Measurements from ENCODE around the gene ECI1. TPM values are rescaled to one million over a fixed set of nuclear protein-coding genes. Genes with fewer than 3 reads are reported as not detected.

The ECI1 gene
- total RNA-seq, 2 donors from 2014 or later: 109 to 134 TPM

DNA sequence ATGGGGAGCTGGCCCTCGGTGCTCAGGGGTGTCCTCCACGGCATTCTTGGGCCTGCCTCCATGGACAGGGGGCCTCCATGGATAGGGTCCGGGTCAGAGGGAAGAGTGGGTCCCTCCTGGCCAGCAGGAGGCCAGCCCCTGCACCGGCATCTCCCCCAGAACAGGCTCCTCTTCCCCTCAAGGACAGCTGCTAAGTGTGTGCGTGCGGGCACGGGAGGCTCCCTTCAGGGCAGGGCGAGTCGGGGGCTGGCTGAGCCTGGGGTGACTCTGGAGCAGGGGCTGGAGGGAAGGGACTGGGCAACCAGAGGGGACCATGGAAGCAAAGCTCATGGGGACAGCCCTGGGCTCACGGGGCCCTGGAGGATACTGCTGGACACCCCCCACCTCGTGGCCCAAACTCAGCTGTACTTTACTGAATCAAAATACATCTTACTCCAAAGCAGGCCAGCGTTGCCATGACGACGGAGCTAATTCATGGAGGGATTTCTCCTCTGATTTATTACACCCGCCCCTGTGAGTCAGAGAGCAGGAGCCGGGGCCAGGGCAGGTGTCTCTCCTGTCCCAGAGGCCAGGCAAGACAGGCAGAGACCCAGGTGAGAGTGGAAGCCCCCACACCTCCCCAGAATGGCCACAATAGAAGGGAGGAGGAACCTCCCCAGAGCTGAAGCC lies 57.1 kb downstream of the ECI1 start:
- no peak overlapping the region for H3K9ac ChIP-seq (ENCODE audit: low read depth in 2 of 2, low read length in 2 of 2)

GRCh38 chr16:2191446-2191706 lies 60.0 kb downstream of the ECI1 start:
- H3K9me3 ChIP-seq: no peaks in the 10 kb centered on the region
- peaks cover 23% of the 10 kb centered on the region for H3K27me3 ChIP-seq
- H3K27ac ChIP-seq: no peak overlapping the region
- no peak overlapping the region for H3K9ac ChIP-seq (ENCODE audit: low read depth in 2 of 2, low read length in 2 of 2)
- H3K36me3 ChIP-seq: no peaks in the 10 kb centered on the region
- TF ChIP-seq, protein P1, sequence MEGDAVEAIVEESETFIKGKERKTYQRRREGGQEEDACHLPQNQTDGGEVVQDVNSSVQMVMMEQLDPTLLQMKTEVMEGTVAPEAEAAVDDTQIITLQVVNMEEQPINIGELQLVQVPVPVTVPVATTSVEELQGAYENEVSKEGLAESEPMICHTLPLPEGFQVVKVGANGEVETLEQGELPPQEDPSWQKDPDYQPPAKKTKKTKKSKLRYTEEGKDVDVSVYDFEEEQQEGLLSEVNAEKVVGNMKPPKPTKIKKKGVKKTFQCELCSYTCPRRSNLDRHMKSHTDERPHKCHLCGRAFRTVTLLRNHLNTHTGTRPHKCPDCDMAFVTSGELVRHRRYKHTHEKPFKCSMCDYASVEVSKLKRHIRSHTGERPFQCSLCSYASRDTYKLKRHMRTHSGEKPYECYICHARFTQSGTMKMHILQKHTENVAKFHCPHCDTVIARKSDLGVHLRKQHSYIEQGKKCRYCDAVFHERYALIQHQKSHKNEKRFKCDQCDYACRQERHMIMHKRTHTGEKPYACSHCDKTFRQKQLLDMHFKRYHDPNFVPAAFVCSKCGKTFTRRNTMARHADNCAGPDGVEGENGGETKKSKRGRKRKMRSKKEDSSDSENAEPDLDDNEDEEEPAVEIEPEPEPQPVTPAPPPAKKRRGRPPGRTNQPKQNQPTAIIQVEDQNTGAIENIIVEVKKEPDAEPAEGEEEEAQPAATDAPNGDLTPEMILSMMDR (IDR thresholded peaks at IDR 0.05): no peak
- no peaks in the 10 kb centered on the region for H3K4me1 ChIP-seq
- intact Hi-C loops (cut with DNase I): no loop called here
- no peak overlapping the region for H3K4me3 ChIP-seq
- no peak for DNase-seq

More for the DNA sequence above, 57.1 kb downstream of the ECI1 start:
- no peak overlapping the region for H3K4me3 ChIP-seq
- TF ChIP-seq, protein P1 (IDR thresholded peaks at IDR 0.05): no peak
- intact Hi-C loops (cut with DNase I): no loop called here
- H3K36me3 ChIP-seq: no peaks in the 10 kb centered on the region
- no peaks in the 10 kb centered on the region for H3K4me1 ChIP-seq
- peaks cover 34% of the 10 kb centered on the region for H3K27me3 ChIP-seq
- no peak for DNase-seq
- H3K27ac ChIP-seq: no peak overlapping the region
- no peaks in the 10 kb centered on the region for H3K9me3 ChIP-seq

DNA sequence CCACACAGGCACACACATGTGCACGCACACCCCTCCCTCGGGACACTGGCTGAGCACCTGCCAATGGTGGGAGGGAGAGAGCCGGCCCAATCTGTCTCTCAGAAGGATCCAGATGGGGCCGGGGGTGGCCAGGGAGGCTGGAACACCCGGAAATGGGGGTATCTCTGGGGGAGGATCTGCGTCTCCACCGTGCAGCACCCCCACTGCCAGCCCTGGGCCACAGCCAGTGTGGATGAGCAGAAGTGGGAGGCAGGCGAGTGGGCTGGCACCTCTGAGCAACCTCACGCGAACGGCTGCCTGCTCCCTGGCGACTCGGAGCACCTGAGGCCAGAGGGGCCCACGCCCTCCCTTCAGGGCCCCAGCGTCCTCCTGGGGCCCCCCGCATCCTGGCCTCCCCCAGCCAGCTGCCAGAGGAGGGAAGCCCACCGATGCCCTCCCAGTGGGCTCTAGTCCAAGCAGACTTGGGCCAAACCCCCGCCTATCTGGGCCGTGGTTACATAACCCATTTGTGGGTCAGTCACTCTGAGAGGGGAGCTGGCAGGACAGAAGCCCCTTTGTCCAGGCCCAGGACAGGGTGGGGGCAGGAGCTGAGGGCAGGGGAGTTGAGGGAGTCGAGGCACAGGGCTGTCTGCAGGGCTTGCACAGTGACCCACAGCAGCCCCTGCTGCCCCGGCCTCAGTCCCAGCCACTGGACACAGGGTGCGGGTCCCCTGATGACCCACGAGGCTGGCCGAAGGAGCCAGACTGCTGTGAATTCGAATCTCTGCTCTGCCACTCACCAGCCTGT lies 60.5 kb downstream of the ECI1 start:
- DNase-seq: no peak

GRCh38 chr16:2190002-2190658 lies 61.3 kb downstream of the ECI1 start:
- H3K4me1 ChIP-seq: no peaks in the 10 kb centered on the region
- H3K9ac ChIP-seq (ENCODE audit: low read depth in 2 of 2, low read length in 2 of 2): no peak overlapping the region
- no peaks in the 10 kb centered on the region for H3K36me3 ChIP-seq
- no peak overlapping the region for H3K27ac ChIP-seq
- H3K4me3 ChIP-seq: no peak overlapping the region
- peaks cover 13% of the 10 kb centered on the region for H3K27me3 ChIP-seq
- intact Hi-C loops (cut with DNase I): no loop called here
- no peak for DNase-seq
- no peaks in the 10 kb centered on the region for H3K9me3 ChIP-seq
- TF ChIP-seq, protein P1 (IDR thresholded peaks at IDR 0.05): no peak

More for the DNA sequence above, 60.5 kb downstream of the ECI1 start:
- Histone ChIP-seq H3K27me3 (peaks cover 20% of the 10 kb centered on the region), H3K9me3 (no peaks in the 10 kb centered on the region), H3K9ac (ENCODE audit: low read depth in 2 of 2, low read length in 2 of 2) (no peak overlapping the region), H3K4me1 (no peaks in the 10 kb centered on the region), H3K36me3 (no peaks in the 10 kb centered on the region), H3K4me3 (no peak overlapping the region), H3K27ac (no peak overlapping the region)
- TF ChIP-seq, protein P1 (IDR thresholded peaks at IDR 0.05): no peak
- intact Hi-C loops (cut with DNase I): no loop called here

Small RNA genes within 50 kb of the gene (microRNA-seq; reads per million reads assigned to microRNA genes)
- not detected for gene MIR3677
- not detected for gene MIR4717

Other genes starting within 250 kb of the ECI1 start
- gene ZNF598, start 241.8 kb downstream of the ECI1 start, total RNA-seq: 10 to 100 TPM; 45.4 to 64.3 TPM
- 1 to 10 TPM; 3.5 to 3.8 TPM for gene NPW, start 231.8 kb downstream of the ECI1 start, total RNA-seq
- gene NHERF2, start 224.7 kb downstream of the ECI1 start, total RNA-seq: 10 to 100 TPM; 64.0 to 77.9 TPM
- 10 to 100 TPM; 30.1 to 96.8 TPM for gene NTHL1, start 203.8 kb downstream of the ECI1 start, total RNA-seq
- 100 to 1,000 TPM in 1 of 2 donors, 10 to 100 TPM in 1; 75.3 to 143 TPM for gene TSC2, start 203.6 kb downstream of the ECI1 start, total RNA-seq
- 10 to 100 TPM; 48.2 to 83.5 TPM for gene PKD1, start 115.7 kb downstream of the ECI1 start, total RNA-seq
- 10 to 100 TPM; 18.2 to 24.5 TPM for gene RAB26, start 103.0 kb downstream of the ECI1 start, total RNA-seq
- gene TRAF7, start 95.8 kb downstream of the ECI1 start, total RNA-seq: 100 to 1,000 TPM; 102 to 131 TPM
- gene CASKIN1, start 55.0 kb downstream of the ECI1 start, total RNA-seq: under 1 TPM; 0.07 to 0.27 TPM
- 10 to 100 TPM; 26.5 to 53.5 TPM for gene MLST8, start 46.1 kb downstream of the ECI1 start, total RNA-seq
- gene BRICD5, start 40.7 kb downstream of the ECI1 start, total RNA-seq: 10 to 100 TPM in 1 of 2 donors, 1 to 10 TPM in 1; 7.7 to 15.2 TPM
- 10 to 100 TPM; 17.1 to 37.3 TPM for gene PGP, start 36.7 kb downstream of the ECI1 start, total RNA-seq
- gene E4F1, start 28.0 kb downstream of the ECI1 start, total RNA-seq: 10 to 100 TPM; 19.9 to 37.4 TPM
- gene DNASE1L2, start 15.1 kb downstream of the ECI1 start, total RNA-seq: 1 to 10 TPM in 1 of 2 donors, under 1 TPM in 1; 0.85 to 2.4 TPM
- 100 to 1,000 TPM; 108 to 154 TPM for gene RNPS1, start 16.5 kb upstream of the ECI1 start, total RNA-seq
- gene ABCA3, start 89.1 kb upstream of the ECI1 start, total RNA-seq: 1 to 10 TPM; 1.3 to 4.6 TPM
- gene CCNF, start 177.9 kb upstream of the ECI1 start, total RNA-seq: 10 to 100 TPM in 1 of 2 donors, 1 to 10 TPM in 1; 8.6 to 38.2 TPM
- 10 to 100 TPM in 1 of 2 donors, 1 to 10 TPM in 1; 2.4 to 24.0 TPM for gene TEDC2, start 208.5 kb upstream of the ECI1 start, total RNA-seq
- gene NTN3, start 219.7 kb upstream of the ECI1 start, total RNA-seq: not detected
- 10 to 100 TPM in 1 of 2 donors, 1 to 10 TPM in 1; 8.4 to 15.8 TPM for gene TBC1D24, start 223.5 kb upstream of the ECI1 start, total RNA-seq